Body of pancreas (tissue), 4 donors: Measurements from ENCODE around the gene HIVEP2. TPM values are rescaled to one million over a fixed set of nuclear protein-coding genes. Genes with fewer than 3 reads are reported as not detected.

Experiments
- ATAC-seq: fragments of 150-250 bp; one replicate; pipeline ENCODE4 v1.9.1; 2016
- DNase-seq, 4 donors: peaks; one replicate each; pipeline ENCODE4 v3.0.0-alpha.2; 2019
- H3K27ac ChIP-seq, 4 donors: fragments of 200-600 bp; sonication (generic); 1 replicate in 3 of 4; 2 replicates in 1 of 4; pipeline versions ENCODE4 v1.5.1 to v1.6.1; 2016 to 2019; ENCODE audit warnings: mild to moderate bottlenecking in 1 of 4, mixed read lengths in 1 of 4, moderate library complexity in 1 of 4
- H3K27me3 ChIP-seq, 2 donors: fragments of 200-600 bp; sonication (generic); one replicate each; pipeline ENCODE4 v1.6.0; 2016; ENCODE audit warnings: mild to moderate bottlenecking in 1 of 2
- H3K36me3 ChIP-seq, 2 donors: fragments of 200-600 bp; sonication (generic); replicated peaks in 1 of 2; 2 replicates each; pipeline ENCODE4 v1.5.1; 2016; ENCODE audit warnings: low read depth in 2 of 2; ENCODE audit not compliant: insufficient read depth in 1 of 2
- H3K4me1 ChIP-seq: fragments of 200-600 bp; sonication (generic); one replicate; pipeline ENCODE4 v1.6.0; 2016
- H3K4me3 ChIP-seq, 2 donors: fragments of 200-600 bp; sonication (generic); 1 replicate in 1 of 2; 2 replicates in 1 of 2; pipeline ENCODE4 v1.5.1; 2016 to 2019
- H3K9me3 ChIP-seq, 3 donors: fragments of 200-600 bp; sonication (generic); 1 replicate in 2 of 3; 2 replicates in 1 of 3; pipeline ENCODE4 v1.5.1; 2016
- POLR2A ChIP-seq, 3 donors: fragments of 450-650 bp; IDR thresholded peaks; one replicate each; pipeline ENCODE4 v1.6.1; 2016; ENCODE audit warnings: antibody characterized with exemption in 3 of 3, mild to moderate bottlenecking in 2 of 3
- WGBS, 2 donors: methylation state at CpG; one replicate each; pipeline ENCODE4 v1.1.5; 2017; 5-methylcytosine and 5-hydroxymethylcytosine counted together
- intact Hi-C: fragments of 100-400 bp; cut with DNase I; formaldehyde crosslinking; loops from one replicate; pipeline ENCODE4 v1.15.1; 2023
- total RNA-seq, 2 donors: library from RNA; depleted of rRNA; stranded (reverse); fragments of >200 nt; gene quantifications; one replicate each; pipeline ENCODE4 v1.1.0, GENCODE V29; 2016
- TF ChIP-seq, protein P1 (sequence below), 7 experiments: fragments of 450-650 bp in 4 of 7; fragments of 200-600 bp in 3 of 7; sonication (generic) in 3 of 7; IDR thresholded peaks; one replicate each; pipeline ENCODE4 v1.5.1; 2016 to 2019; ENCODE audit warnings: antibody characterized with exemption in 7 of 7

Gene HIVEP2
- total RNA-seq, 2 donors from 2014 or later, result 11.2 to 16.5 TPM

- peak; percentile 45 for ATAC-seq
- DNase-seq, result no peak
- Histone ChIP-seq H3K36me3 (no peaks in the 10 kb centered on the region), H3K27me3 (no peaks in the 10 kb centered on the region), H3K9me3 (no peaks in the 10 kb centered on the region), H3K4me3 (no peak overlapping the region), H3K4me1 (peaks cover 25% of the 10 kb centered on the region), H3K27ac (peak overlapping the region in 2 of 4 donors; percentile 5 to 10)
- TF ChIP-seq, protein P1, sequence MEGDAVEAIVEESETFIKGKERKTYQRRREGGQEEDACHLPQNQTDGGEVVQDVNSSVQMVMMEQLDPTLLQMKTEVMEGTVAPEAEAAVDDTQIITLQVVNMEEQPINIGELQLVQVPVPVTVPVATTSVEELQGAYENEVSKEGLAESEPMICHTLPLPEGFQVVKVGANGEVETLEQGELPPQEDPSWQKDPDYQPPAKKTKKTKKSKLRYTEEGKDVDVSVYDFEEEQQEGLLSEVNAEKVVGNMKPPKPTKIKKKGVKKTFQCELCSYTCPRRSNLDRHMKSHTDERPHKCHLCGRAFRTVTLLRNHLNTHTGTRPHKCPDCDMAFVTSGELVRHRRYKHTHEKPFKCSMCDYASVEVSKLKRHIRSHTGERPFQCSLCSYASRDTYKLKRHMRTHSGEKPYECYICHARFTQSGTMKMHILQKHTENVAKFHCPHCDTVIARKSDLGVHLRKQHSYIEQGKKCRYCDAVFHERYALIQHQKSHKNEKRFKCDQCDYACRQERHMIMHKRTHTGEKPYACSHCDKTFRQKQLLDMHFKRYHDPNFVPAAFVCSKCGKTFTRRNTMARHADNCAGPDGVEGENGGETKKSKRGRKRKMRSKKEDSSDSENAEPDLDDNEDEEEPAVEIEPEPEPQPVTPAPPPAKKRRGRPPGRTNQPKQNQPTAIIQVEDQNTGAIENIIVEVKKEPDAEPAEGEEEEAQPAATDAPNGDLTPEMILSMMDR (IDR thresholded peaks at IDR 0.05), result no peak
- TF ChIP-seq POLR2A (IDR thresholded peaks at IDR 0.05), result no peak
- WGBS, 2 donors, result 78 to 80% methylated on average over 6 of the region's 6 CpGs
- intact Hi-C loops, result no loop called here
These were observed 91.5 kb downstream of the HIVEP2 start for GRCh38 chr6:142853244-142854180.

- ATAC-seq, result no peak
- Histone ChIP-seq H3K27me3 (no peaks in the 10 kb centered on the region), H3K4me1 (peaks cover 26% of the 10 kb centered on the region), H3K36me3 (no peaks in the 10 kb centered on the region), H3K27ac (peak overlapping the region in 1 of 4 donors; percentile 30), H3K9me3 (no peaks in the 10 kb centered on the region), H3K4me3 (no peak overlapping the region)
- DNase-seq, result no peak
- intact Hi-C loops, result no loop called here
- TF ChIP-seq, protein P1 (IDR thresholded peaks at IDR 0.05), result no peak
- no peak for TF ChIP-seq POLR2A (IDR thresholded peaks at IDR 0.05)
- WGBS, 2 donors, result 2 to 22% methylated on average over 2 of the region's 2 CpGs
These were observed 93.4 kb downstream of the HIVEP2 start for GRCh38 chr6:142851601-142852000.

GRCh38 chr6:142850679-142851423, 94.1 kb downstream of the HIVEP2 start:
- H3K27me3 ChIP-seq, result no peaks in the 10 kb centered on the region
- no peak overlapping the region for H3K27ac ChIP-seq
- H3K36me3 ChIP-seq, result no peaks in the 10 kb centered on the region
- DNase-seq, result no peak
- intact Hi-C loops, result no loop called here
- no peak for TF ChIP-seq POLR2A (IDR thresholded peaks at IDR 0.05)
- TF ChIP-seq, protein P1 (IDR thresholded peaks at IDR 0.05), result no peak
- H3K4me3 ChIP-seq, result no peak overlapping the region
- H3K4me1 ChIP-seq, result peaks cover 34% of the 10 kb centered on the region
- WGBS, 2 donors, result 48 to 80% methylated on average over 3 of the region's 3 CpGs
- H3K9me3 ChIP-seq, result no peaks in the 10 kb centered on the region
- ATAC-seq, result no peak

DNA sequence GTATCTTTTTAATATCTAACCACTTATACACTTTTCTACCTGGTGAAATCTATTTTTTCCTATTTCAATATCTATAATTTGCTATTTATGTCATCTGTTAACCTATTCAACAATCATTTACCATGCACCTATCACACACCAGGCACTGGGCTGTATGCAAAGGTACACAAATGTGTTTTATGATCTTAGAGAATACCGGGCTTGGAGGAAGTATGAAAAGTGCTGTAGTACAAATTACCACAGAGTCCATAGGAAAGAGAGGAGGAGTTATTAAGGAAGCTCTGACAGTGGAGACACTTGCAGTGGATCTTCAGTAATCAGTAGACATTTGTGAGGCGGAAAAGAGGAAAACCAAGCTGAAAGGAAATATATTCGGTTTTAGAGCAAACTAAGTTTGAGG, 96.0 kb downstream of the HIVEP2 start:
- intact Hi-C loops, result no loop called here
- Histone ChIP-seq H3K4me1 (peaks cover 44% of the 10 kb centered on the region), H3K36me3 (no peaks in the 10 kb centered on the region), H3K27me3 (no peaks in the 10 kb centered on the region), H3K4me3 (no peak overlapping the region), H3K27ac (no peak overlapping the region), H3K9me3 (no peaks in the 10 kb centered on the region)
- DNase-seq (no peak), ATAC-seq (no peak)
- 71% methylated on average over 3 of the region's 3 CpGs for WGBS, 2 donors
- TF ChIP-seq, protein P1 (IDR thresholded peaks at IDR 0.05), result no peak
- no peak for TF ChIP-seq POLR2A (IDR thresholded peaks at IDR 0.05)
